ENCODE results near the gene FRMD5. TPM values are rescaled to one million over a fixed set of nuclear protein-coding genes. Genes with fewer than 3 reads are reported as not detected.

The FRMD5 gene
- total and polyA plus RNA-seq, 2 donors from 2014 or later: 0.32 to 0.41 TPM

- no peaks in the 10 kb centered on the region for H3K9me3 ChIP-seq (ENCODE audit: control insufficient read depth in 2 of 3, insufficient read depth in 1 of 3, low read length in 3 of 3)
- H3K27ac ChIP-seq (ENCODE audit: low read depth in 2 of 2, low read length in 2 of 2): no peak overlapping the region
- H3K27me3 ChIP-seq (ENCODE audit: control insufficient read depth, insufficient read depth, low read length): no peaks in the 10 kb centered on the region
- TF ChIP-seq, protein P1, sequence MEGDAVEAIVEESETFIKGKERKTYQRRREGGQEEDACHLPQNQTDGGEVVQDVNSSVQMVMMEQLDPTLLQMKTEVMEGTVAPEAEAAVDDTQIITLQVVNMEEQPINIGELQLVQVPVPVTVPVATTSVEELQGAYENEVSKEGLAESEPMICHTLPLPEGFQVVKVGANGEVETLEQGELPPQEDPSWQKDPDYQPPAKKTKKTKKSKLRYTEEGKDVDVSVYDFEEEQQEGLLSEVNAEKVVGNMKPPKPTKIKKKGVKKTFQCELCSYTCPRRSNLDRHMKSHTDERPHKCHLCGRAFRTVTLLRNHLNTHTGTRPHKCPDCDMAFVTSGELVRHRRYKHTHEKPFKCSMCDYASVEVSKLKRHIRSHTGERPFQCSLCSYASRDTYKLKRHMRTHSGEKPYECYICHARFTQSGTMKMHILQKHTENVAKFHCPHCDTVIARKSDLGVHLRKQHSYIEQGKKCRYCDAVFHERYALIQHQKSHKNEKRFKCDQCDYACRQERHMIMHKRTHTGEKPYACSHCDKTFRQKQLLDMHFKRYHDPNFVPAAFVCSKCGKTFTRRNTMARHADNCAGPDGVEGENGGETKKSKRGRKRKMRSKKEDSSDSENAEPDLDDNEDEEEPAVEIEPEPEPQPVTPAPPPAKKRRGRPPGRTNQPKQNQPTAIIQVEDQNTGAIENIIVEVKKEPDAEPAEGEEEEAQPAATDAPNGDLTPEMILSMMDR (IDR thresholded peaks at IDR 0.05; ENCODE audit: borderline replicate concordance, extremely low read depth, insufficient read depth): no peak
- no peak for DNase-seq
- FAIRE-seq: no peak
- no peaks in the 10 kb centered on the region for H3K4me1 ChIP-seq (ENCODE audit: control insufficient read depth in 2 of 3, insufficient read depth in 2 of 3, low read depth in 1 of 3, low read length in 3 of 3)
- no peak overlapping the region for H3K9ac ChIP-seq (ENCODE audit: low read length in 3 of 3)
- no peak overlapping the region for H3K4me3 ChIP-seq (ENCODE audit: low read length in 3 of 3)
- H3K36me3 ChIP-seq (ENCODE audit: control insufficient read depth in 2 of 3, insufficient read depth in 3 of 3, low read length in 3 of 3): no peaks in the 10 kb centered on the region
- intact Hi-C loops (cut with DNase I): no loop called here
These were observed 24.0 kb upstream of the FRMD5 start for GRCh38 chr15:44219073-44219472.

DNA sequence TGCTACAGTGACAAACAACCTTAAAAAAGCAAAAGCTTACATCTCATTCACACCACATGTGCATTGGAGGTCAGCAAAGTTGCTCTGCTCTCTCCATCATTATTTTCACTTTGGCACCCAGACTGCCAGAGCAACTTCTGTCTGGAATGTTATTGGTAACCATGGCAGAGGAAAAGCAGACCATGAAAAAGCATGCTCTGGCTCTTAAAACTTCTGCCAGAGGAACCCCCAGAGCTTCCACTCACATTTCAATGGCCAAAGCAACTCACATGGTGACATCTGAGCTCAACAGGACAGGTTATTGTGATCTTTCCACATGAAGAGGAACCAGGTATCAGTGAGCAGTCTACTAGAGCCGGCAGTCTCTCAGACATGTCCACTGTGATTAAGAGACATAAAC, 21.9 kb upstream of the FRMD5 start:
- Histone ChIP-seq H3K9ac (ENCODE audit: low read length in 3 of 3) (no peak overlapping the region), H3K27me3 (ENCODE audit: control insufficient read depth, insufficient read depth, low read length) (no peaks in the 10 kb centered on the region), H3K4me1 (ENCODE audit: control insufficient read depth in 2 of 3, insufficient read depth in 2 of 3, low read depth in 1 of 3, low read length in 3 of 3) (no peaks in the 10 kb centered on the region), H3K36me3 (ENCODE audit: control insufficient read depth in 2 of 3, insufficient read depth in 3 of 3, low read length in 3 of 3) (no peaks in the 10 kb centered on the region), H3K9me3 (ENCODE audit: control insufficient read depth in 2 of 3, insufficient read depth in 1 of 3, low read length in 3 of 3) (no peaks in the 10 kb centered on the region), H3K27ac (ENCODE audit: low read depth in 2 of 2, low read length in 2 of 2) (no peak overlapping the region), H3K4me3 (ENCODE audit: low read length in 3 of 3) (no peak overlapping the region)
- FAIRE-seq (no peak), DNase-seq (no peak)
- intact Hi-C loops (cut with DNase I): no loop called here
- TF ChIP-seq, protein P1 (IDR thresholded peaks at IDR 0.05; ENCODE audit: borderline replicate concordance, extremely low read depth, insufficient read depth): no peak

DNA sequence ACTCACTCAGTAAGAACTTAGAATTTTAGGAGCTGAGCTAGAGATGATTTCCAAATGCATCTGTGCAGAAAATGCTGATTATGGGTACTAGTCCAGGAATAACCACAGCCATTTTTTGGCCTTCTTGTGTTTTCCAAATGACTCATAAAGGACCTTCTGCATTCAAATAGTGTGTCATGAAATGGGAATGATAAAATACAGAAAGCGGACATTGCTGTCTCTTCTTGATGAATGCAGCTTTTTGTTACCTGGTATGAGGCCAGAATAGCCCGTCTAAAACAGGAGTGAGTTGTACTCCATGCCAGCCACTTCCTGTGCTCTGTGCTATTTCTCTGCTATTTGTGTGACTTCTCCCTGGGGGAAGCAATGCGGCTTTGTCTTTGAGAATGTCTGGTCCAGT, 20.5 kb upstream of the FRMD5 start:
- H3K27me3 ChIP-seq (ENCODE audit: control insufficient read depth, insufficient read depth, low read length): no peaks in the 10 kb centered on the region
- no peak overlapping the region for H3K4me3 ChIP-seq (ENCODE audit: low read length in 3 of 3)
- no peak overlapping the region for H3K9ac ChIP-seq (ENCODE audit: low read length in 3 of 3)
- no peaks in the 10 kb centered on the region for H3K36me3 ChIP-seq (ENCODE audit: control insufficient read depth in 2 of 3, insufficient read depth in 3 of 3, low read length in 3 of 3)
- H3K4me1 ChIP-seq (ENCODE audit: control insufficient read depth in 2 of 3, insufficient read depth in 2 of 3, low read depth in 1 of 3, low read length in 3 of 3): no peaks in the 10 kb centered on the region
- no peaks in the 10 kb centered on the region for H3K9me3 ChIP-seq (ENCODE audit: control insufficient read depth in 2 of 3, insufficient read depth in 1 of 3, low read length in 3 of 3)
- FAIRE-seq (no peak), DNase-seq (no peak)
- TF ChIP-seq, protein P1 (IDR thresholded peaks at IDR 0.05; ENCODE audit: borderline replicate concordance, extremely low read depth, insufficient read depth): no peak
- no peak overlapping the region for H3K27ac ChIP-seq (ENCODE audit: low read depth in 2 of 2, low read length in 2 of 2)
- intact Hi-C loops (cut with DNase I): no loop called here

GRCh38 chr15:44208956-44209355, 13.9 kb upstream of the FRMD5 start:
- no peak overlapping the region for H3K9ac ChIP-seq (ENCODE audit: low read length in 3 of 3)
- no peaks in the 10 kb centered on the region for H3K9me3 ChIP-seq (ENCODE audit: control insufficient read depth in 2 of 3, insufficient read depth in 1 of 3, low read length in 3 of 3)
- TF ChIP-seq, protein P1 (IDR thresholded peaks at IDR 0.05; ENCODE audit: borderline replicate concordance, extremely low read depth, insufficient read depth): no peak
- H3K27me3 ChIP-seq (ENCODE audit: control insufficient read depth, insufficient read depth, low read length): no peaks in the 10 kb centered on the region
- intact Hi-C loops (cut with DNase I): no loop called here
- no peaks in the 10 kb centered on the region for H3K36me3 ChIP-seq (ENCODE audit: control insufficient read depth in 2 of 3, insufficient read depth in 3 of 3, low read length in 3 of 3)
- FAIRE-seq (no peak), DNase-seq (no peak)
- no peak overlapping the region for H3K4me3 ChIP-seq (ENCODE audit: low read length in 3 of 3)
- H3K27ac ChIP-seq (ENCODE audit: low read depth in 2 of 2, low read length in 2 of 2): no peak overlapping the region
- no peaks in the 10 kb centered on the region for H3K4me1 ChIP-seq (ENCODE audit: control insufficient read depth in 2 of 3, insufficient read depth in 2 of 3, low read depth in 1 of 3, low read length in 3 of 3)
